Mammary epithelial cell (primary cell): ENCODE results near the gene ITPRID1.

ENCODE experiments used
- CTCF ChIP-seq, 2 donors: IDR thresholded peaks in 1 of 2; conservative IDR thresholded peaks in 1 of 2; 2 replicates each; pipeline ENCODE4 v1.5.1; 2011 to 2012; ENCODE audit warnings: inconsistent platforms in 2 of 2, low read length in 2 of 2, mild to moderate bottlenecking in 2 of 2, control low read depth in 1 of 2, low read depth in 1 of 2; ENCODE audit not compliant: insufficient read depth in 1 of 2; ENCODE audit errors: extremely low read depth in 1 of 2
- EZH2 ChIP-seq: IDR thresholded peaks from 2 replicates; pipeline ENCODE4 v1.6.1; 2012; ENCODE audit warnings: low read length, inconsistent platforms, borderline replicate concordance

DNA sequence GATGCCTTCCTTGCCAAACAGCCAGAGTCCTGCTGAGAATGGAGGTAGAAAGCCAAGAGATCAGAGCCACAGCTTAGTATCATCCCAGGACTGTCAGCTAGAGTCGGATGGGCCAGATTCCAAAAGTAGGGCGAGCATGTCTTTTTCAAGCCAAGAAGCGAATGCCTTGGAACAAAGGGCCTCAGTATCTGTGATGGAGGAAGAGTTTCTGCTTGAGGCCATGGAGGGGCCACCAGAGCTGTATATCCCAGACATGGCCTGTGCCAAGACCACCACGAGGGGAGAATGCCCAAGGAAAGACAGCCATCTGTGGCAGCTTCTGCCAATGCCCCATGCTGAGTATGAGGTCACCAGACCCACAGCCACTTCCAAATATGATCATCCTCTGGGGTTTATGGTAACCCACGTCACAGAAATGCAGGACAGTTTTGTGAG is 128.8 kb downstream of the ITPRID1 start:
- TF ChIP-seq CTCF (conservative IDR thresholded peaks at IDR 0.05 in 1 of 2, IDR thresholded peaks at IDR 0.05 in 1 of 2; ENCODE audit: extremely low read depth in 1 of 2, insufficient read depth in 1 of 2, low read depth in 1 of 2, low read length in 2 of 2) (no peak), EZH2 (no peak)
